ENCODE measurements around the gene XRCC1.
"Not testable (repeated sequence)": the region's sequence is repeated elsewhere in the genome, so short reads cannot be mapped to it uniquely, and the experiment has no call there.

Gene XRCC1

GRCh38 chr19:43540381-43540780, 34.9 kb downstream of the XRCC1 start:
- no peak for DNase-seq

GRCh38 chr19:43538922-43539321, 36.4 kb downstream of the XRCC1 start:
- DNase-seq = no peak

- DNase-seq = peak; percentile 83
These were observed 40.2 kb downstream of the XRCC1 start for GRCh38 chr19:43534816-43535761.

- no peak for DNase-seq
These were observed 41.0 kb downstream of the XRCC1 start for GRCh38 chr19:43534305-43534815.

DNA sequence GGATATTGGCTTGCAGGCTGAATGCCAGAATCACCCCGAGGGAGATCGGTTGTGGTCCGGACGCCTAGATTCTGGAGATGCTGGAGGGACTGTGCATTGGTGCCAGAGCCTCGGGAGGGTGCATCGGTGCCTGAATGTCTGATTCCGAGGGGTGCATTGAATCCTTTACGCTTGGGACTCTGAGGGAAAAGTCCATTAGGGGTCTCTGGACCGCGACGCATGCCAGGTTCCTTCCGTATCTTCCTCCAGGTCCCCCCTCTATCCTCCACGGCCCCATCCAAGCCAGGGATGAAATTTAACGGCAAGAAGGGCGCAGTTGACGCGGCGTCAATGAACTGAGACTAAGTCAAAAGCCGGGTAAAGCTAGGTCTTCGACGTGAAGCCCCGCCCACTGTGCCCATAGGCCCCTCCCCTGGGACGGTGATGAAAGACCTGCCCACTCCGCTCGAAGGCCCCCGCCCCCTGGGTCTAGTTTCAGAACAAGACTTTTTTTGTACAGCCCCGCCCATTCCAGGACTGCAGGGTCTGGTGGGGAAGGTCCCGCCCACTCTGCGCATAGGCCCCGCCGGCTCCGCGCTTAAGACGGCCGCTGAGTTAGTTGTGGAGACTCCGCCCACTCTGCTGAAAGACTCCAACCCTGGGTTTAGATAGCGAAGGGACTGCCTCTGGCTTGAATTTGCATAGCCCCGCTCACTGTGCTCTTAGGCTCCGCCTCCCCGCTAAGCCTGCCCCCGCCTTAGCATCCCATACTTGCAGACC, 41.6 kb downstream of the XRCC1 start:
- DNase-seq = peak; percentile 95

DNA sequence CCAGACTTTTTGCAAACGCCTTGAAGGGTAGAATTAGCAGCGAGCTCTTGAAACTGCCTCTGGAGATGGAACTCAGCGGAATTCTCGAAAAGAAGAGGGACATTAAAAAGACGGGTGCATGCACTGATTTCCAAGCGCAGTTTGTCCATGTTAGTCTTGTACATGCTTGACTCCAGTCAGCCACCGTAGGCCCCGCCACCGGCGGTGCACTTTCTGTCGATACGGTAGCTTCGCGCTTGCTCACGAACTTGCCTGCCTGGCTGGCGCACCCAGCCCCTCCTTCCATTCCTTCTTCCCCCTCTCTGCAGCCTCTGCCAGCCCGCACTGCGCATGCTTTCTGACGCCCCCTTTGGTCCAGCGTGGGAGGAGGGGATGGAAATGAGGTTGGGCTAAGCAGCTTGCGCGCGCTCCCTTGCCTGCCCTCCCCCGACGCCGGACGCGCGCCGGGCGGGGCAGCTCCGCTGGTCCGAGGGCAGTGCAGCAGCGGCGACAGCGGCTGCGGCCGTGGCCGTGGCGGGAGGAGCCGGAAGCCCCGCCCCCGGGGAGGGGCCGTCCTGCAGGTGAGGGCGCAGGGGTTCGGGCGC, 42.3 kb downstream of the XRCC1 start, which contains the start of gene ZNF575:
Gene ZNF575, plus strand, starts transcription at position 227 of the 584 bp plus-strand sequence. CDS start 1,235 bp downstream, outside the sequence.
- DNase-seq = peak; percentile 96

GRCh38 chr19:43532571-43532961, 42.8 kb downstream of the XRCC1 start:
- DNase-seq = no peak

DNA sequence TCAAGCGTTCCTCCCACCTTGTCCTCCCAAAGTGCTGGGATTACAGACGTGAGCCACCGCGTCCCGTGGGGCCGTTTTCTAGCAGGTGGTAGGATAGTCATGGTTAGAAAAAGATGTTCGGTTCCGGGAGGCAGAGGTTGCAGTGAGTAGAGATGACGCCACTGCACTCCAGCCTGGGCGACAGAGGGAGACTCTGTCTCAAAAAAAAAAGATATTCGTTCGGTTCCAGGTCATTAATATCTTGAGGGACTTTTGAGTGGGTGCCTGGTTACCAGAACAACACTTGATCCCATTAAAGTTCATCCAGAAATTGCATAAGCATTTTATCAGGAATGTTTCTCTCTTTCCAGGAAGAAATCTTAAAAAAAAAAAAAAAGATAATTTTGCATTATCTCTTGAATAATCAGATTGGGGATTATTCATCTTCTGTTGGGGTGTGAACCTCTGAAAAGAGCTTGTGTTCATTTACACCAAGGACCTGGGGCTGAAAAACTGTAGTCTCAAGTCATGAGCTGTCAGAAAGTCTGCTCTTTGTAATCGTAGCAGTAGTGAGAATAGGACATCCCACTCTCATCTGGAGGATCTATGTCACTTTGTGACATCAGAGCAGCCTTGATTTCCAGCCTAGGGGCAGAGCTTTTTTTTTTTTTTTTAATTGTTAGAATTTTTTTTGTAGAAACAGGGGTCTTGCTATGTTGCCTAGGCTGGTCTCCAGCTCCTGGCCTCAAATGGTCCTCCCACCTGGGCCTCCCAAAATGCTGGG, 47.3 kb downstream of the XRCC1 start:
- DNase-seq = no peak

DNA sequence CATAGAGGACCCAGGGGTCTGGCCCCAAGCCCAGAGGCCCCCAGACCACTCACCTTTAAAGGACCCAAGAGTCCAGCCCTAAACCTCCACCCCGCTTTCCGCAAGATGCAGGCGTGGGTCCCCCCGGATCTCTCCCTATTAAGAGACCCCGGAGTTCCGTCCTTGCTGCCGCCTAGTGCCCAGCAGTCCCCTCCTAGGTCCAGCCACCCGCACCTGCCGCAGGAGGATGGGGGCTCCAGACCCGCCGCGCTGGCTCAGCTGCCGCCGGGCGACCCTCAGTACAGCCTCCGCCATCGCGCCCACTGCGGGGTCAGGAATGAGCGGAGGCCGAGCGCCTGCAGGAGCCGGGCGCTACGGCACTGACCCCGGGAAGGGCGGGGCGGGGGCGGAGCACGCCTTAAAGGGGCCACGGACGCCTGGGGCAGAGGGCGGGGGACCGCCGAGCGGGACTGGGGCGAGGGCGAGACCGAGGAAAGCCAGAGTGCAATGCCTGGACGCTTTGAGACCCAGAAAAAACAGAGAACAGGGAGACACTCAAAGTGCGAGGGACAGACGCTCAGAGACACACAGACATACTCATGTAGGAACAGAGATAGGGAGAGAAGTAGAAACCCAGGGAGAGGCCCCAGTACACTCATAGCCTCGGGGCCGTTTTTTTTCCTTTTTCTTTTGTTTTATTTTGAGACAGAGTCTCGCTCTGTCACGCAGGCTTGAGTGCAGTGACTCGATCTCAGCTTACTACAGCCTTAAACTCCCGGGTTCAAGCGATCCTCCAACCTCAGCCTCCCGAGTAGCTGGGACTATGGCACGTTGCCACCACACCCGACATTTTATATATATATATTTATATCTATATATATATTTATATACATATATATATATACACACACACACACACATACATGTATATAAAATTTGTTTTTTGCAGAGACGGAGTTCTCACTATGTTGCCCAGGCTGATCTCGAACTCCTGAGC, 48.2 kb downstream of the XRCC1 start, which contains the start of gene ETHE1:
Gene ETHE1, minus strand, starts transcription at position 318 of the 976 bp plus-strand sequence. Its CDS starts 24 bp downstream, at position 294.
- peak; percentile 88 for DNase-seq

- DNase-seq = peak; percentile 54
These were observed 49.2 kb downstream of the XRCC1 start for GRCh38 chr19:43525836-43526771.

- DNase-seq = no peak
These were observed 50.1 kb downstream of the XRCC1 start for GRCh38 chr19:43524922-43525835.

- not testable (repeated sequence) for DNase-seq
These were observed 51.6 kb downstream of the XRCC1 start for GRCh38 chr19:43523696-43524095.

DNA sequence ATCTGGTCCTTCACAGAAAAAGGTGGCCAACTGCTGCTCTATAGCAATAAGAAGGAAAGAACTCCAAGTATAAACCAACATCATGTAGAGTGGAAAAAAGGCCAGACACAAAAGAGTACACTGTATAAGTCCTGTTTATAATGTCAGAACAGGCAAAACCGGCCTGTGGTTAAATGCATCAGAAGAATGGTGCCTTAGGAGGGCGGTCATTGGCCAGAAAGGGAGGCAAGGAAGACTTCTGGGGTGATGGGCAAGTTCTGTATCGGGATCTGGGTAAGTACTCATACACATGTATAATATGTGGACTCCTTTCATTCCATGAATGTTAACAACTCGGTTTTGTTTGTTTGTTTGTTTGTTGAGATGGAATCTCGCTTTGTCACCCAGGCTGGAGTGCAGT, 52.4 kb downstream of the XRCC1 start:
- no peak for DNase-seq

- peak; percentile 66 for DNase-seq
These were observed 55.8 kb downstream of the XRCC1 start for GRCh38 chr19:43519436-43520088.

DNA sequence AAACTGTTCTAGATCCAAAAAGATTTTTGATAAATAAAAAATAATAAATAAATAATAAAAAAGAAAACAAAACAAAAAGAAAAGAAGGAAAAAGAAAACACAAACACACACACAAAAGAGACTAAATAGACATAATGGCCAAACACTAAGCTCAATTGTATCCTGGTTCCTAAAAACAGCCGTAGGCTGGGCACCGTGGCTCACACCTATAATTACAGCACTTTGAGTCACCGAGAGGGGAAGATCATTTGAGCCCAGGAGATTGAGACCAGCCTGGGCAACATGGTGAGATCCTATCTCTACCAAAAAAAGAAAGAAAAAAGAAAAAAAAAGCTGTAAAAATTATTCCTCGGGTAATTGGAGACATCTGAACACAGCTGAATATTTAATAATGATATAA, 57.3 kb downstream of the XRCC1 start:
- DNase-seq = no peak

DNA sequence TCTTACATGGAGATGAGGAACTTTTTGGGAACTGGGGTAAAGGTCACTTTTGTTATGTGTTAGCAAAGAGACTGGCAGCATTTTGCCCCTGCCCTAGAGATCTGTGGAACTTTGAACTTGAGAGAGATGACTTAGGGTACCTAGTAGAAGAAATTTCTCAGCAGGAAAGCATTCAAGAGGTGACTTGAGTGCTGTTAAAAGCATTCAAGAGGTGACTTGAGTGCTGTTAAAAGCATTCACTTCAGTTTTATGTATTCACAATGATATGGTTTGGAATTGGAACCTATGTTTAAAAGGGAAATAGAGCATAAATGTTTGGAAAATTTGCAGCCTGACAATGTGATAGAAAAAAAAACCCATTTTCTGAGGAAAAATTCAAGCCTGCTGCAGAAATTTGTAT, 62.9 kb downstream of the XRCC1 start:
- DNase-seq = not testable (repeated sequence)

DNA sequence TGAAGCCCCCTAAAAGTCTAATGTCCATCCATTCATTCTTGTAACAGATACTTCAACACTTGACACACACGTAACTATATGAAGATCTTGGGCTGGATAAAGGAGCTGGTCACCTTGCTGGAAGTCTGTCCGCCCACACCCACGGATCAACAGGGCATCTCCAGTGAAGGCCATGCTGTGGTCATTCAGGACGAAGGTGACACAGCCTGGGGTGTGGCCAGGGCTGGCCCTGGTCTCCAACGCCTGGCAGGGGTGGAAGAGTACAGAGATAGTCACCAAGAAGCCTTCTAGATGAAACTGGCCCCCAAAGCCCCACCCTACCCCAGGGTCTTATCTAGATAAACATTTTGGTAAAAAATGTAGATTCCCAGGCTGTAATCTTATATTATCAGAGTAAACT, 64.0 kb downstream of the XRCC1 start:
- DNase-seq = no peak

GRCh38 chr19:43510713-43511112, 64.6 kb downstream of the XRCC1 start:
- DNase-seq = no peak

All from retina (tissue), 1 donor.